Fibroblast of villous mesenchyme (primary cell): ENCODE results near the gene ATP6AP1. TPM values are rescaled to one million over a fixed set of nuclear protein-coding genes. Genes with fewer than 3 reads are reported as not detected.

Experiments used
- DNase-seq: peaks from one replicate; pipeline ENCODE4 v3.0.0-alpha.2; 2010; ENCODE audit warnings: low read depth
- H3K4me3 ChIP-seq: 2 replicates; pipeline ENCODE4 v1.5.1; 2011; ENCODE audit warnings: low read depth, mild to moderate bottlenecking, low read length
- CTCF ChIP-seq: IDR thresholded peaks from 2 replicates; pipeline ENCODE4 v1.5.1; 2012; ENCODE audit warnings: low read depth, mild to moderate bottlenecking, low read length; ENCODE audit not compliant: insufficient read depth
- total RNA-seq: library from RNA; depleted of rRNA; stranded (reverse); fragments of >200 nt; gene quantifications from 2 replicates; pipeline ENCODE4 v1.2.3, GENCODE V29; 2012

Gene ATP6AP1
- total RNA-seq, 1 donor = 72.5 TPM

- H3K4me3 ChIP-seq = no peak overlapping the region
- no peak for TF ChIP-seq CTCF
- no peak for DNase-seq
Observed at GRCh38 chrX:154402622-154403127, 25.8 kb upstream of the ATP6AP1 start.

- no peak for TF ChIP-seq CTCF
- H3K4me3 ChIP-seq = no peak overlapping the region
- no peak for DNase-seq
Observed at GRCh38 chrX:154403192-154403591, 25.3 kb upstream of the ATP6AP1 start.

- H3K4me3 ChIP-seq = no peak overlapping the region
- no peak for TF ChIP-seq CTCF
- no peak for DNase-seq
Observed at GRCh38 chrX:154403858-154404257, 24.6 kb upstream of the ATP6AP1 start.

- no peak for TF ChIP-seq CTCF
- no peak overlapping the region for H3K4me3 ChIP-seq
- no peak for DNase-seq
Observed at GRCh38 chrX:154404625-154405192, 23.8 kb upstream of the ATP6AP1 start.

GRCh38 chrX:154408659-154409221 lies 19.7 kb upstream of the ATP6AP1 start:
- no peak for TF ChIP-seq CTCF
- H3K4me3 ChIP-seq = peak overlapping the region; percentile 62
- DNase-seq = no peak

GRCh38 chrX:154409222-154409871 lies 19.1 kb upstream of the ATP6AP1 start, which contains the start of gene DNASE1L1:
Gene DNASE1L1 (minus strand): TSS chrX:154409254. CDS start chrX:154405568, 3,686 bp downstream.
- DNase-seq = peak; percentile 90
- peak within 1 kb of the TSS; percentile 62 for H3K4me3 ChIP-seq
- TF ChIP-seq CTCF = no peak
